Thyroid gland (tissue), 4 donors: Measurements from ENCODE around the gene GCH1. TPM values are rescaled to one million over a fixed set of nuclear protein-coding genes. Genes with fewer than 3 reads are reported as not detected.
"Not testable (repeated sequence)": the region's sequence is repeated elsewhere in the genome, so short reads cannot be mapped to it uniquely, and the experiment has no call there.

ENCODE experiments used
- DNase-seq, 2 donors: peaks; one replicate each; pipeline ENCODE4 v3.0.0-alpha.2; 2019
- H3K27ac ChIP-seq, 3 donors: fragments of 200-600 bp; sonication (generic); 1 replicate in 2 of 3; 2 replicates in 1 of 3; pipeline ENCODE4 v1.5.1; 2016 to 2019; ENCODE audit warnings: mild to moderate bottlenecking in 1 of 3, moderate library complexity in 1 of 3
- H3K27me3 ChIP-seq: fragments of 200-600 bp; sonication (generic); one replicate; pipeline ENCODE4 v1.5.1; 2019
- H3K36me3 ChIP-seq, 2 donors: fragments of 200-600 bp; sonication (generic); one replicate each; pipeline ENCODE4 v1.5.1; 2016 to 2019
- H3K4me1 ChIP-seq, 2 donors: fragments of 200-600 bp; sonication (generic); one replicate each; pipeline ENCODE4 v1.5.1; 2017 to 2019
- H3K4me3 ChIP-seq, 3 donors: fragments of 200-600 bp; sonication (generic); replicated peaks in 1 of 3; 1 replicate in 2 of 3; 2 replicates in 1 of 3; pipeline ENCODE4 v1.5.1; 2016; ENCODE audit warnings: mild to moderate bottlenecking in 1 of 3
- H3K9me3 ChIP-seq: fragments of 200-600 bp; sonication (generic); one replicate; pipeline ENCODE4 v1.5.1; 2017
- POLR2A ChIP-seq, 2 donors: fragments of 450-650 bp; IDR thresholded peaks; one replicate each; pipeline ENCODE4 v1.6.1; 2017; ENCODE audit warnings: antibody characterized with exemption in 2 of 2, mild to moderate bottlenecking in 2 of 2, moderate library complexity in 1 of 2
- WGBS, 2 donors: methylation state at CpG; one replicate each; pipeline ENCODE4 v1.1.5; 2017; 5-methylcytosine and 5-hydroxymethylcytosine counted together
- intact Hi-C: fragments of 100-400 bp; cut with DNase I; formaldehyde crosslinking; loops from one replicate; pipeline ENCODE4 v1.15.1; 2023
- total RNA-seq, 4 donors: library from RNA; depleted of rRNA; stranded (reverse); fragments of >200 nt; gene quantifications; one replicate each; pipeline ENCODE4 v1.2.3, GENCODE V29; 2016
- TF ChIP-seq, protein P1 (sequence below), 6 experiments: fragments of 200-600 bp in 3 of 6; fragments of 450-650 bp in 3 of 6; sonication (generic) in 3 of 6; IDR thresholded peaks; one replicate each; pipeline ENCODE4 v1.5.1; 2016 to 2019; ENCODE audit warnings: antibody characterized with exemption in 6 of 6, mild to moderate bottlenecking in 2 of 6, inconsistent platforms in 1 of 6, moderate library complexity in 1 of 6

GCH1 gene
- total RNA-seq, 4 donors from 2014 or later = 5.2 to 7.8 (median 7.4) TPM

DNA sequence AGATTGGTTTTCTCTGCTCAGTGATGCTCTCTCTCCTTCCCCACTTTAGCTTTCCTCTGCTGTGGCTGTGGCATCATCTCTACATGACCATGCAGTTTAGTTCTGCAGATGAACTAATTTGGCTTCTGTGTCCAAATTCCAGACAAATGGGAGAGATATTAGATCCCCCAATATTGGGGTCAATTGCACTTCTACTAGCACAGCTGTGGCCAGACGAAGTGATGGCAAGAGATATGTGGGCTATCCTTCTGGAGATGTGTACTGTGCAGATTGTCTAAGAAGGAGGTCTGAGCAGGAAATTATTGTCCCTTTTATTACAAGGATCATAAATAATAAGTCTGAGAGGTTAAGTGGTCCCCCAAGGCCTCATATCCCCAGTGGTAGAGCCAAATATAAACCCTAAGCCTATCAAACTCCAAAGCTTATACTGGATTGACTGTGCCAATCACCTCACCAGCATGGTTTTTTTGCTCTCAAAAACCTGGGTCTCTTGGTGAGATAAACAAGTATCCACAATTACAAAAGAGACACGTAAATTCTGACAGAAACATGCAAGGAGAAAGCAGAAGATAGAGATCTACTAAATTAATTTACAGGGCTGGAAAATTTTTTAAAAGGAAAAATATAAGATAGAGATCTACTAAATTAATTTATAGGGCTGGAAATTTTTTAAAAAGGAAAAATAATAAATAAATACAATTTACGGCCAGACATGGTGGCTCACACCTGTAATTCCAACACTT, 29.1 kb upstream of the GCH1 start:
- no peaks in the 10 kb centered on the region for H3K4me1 ChIP-seq
- H3K27ac ChIP-seq = no peak overlapping the region
- TF ChIP-seq, protein P1, sequence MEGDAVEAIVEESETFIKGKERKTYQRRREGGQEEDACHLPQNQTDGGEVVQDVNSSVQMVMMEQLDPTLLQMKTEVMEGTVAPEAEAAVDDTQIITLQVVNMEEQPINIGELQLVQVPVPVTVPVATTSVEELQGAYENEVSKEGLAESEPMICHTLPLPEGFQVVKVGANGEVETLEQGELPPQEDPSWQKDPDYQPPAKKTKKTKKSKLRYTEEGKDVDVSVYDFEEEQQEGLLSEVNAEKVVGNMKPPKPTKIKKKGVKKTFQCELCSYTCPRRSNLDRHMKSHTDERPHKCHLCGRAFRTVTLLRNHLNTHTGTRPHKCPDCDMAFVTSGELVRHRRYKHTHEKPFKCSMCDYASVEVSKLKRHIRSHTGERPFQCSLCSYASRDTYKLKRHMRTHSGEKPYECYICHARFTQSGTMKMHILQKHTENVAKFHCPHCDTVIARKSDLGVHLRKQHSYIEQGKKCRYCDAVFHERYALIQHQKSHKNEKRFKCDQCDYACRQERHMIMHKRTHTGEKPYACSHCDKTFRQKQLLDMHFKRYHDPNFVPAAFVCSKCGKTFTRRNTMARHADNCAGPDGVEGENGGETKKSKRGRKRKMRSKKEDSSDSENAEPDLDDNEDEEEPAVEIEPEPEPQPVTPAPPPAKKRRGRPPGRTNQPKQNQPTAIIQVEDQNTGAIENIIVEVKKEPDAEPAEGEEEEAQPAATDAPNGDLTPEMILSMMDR (IDR thresholded peaks at IDR 0.05) = no peak
- TF ChIP-seq POLR2A (IDR thresholded peaks at IDR 0.05) = no peak
- H3K4me3 ChIP-seq = no peak overlapping the region
- no peaks in the 10 kb centered on the region for H3K36me3 ChIP-seq
- 94 to 97% methylated on average over 3 of the region's 3 CpGs for WGBS, 2 donors
- no peaks in the 10 kb centered on the region for H3K9me3 ChIP-seq
- no peak for DNase-seq
- no peaks in the 10 kb centered on the region for H3K27me3 ChIP-seq
- intact Hi-C loops = no loop called here

DNA sequence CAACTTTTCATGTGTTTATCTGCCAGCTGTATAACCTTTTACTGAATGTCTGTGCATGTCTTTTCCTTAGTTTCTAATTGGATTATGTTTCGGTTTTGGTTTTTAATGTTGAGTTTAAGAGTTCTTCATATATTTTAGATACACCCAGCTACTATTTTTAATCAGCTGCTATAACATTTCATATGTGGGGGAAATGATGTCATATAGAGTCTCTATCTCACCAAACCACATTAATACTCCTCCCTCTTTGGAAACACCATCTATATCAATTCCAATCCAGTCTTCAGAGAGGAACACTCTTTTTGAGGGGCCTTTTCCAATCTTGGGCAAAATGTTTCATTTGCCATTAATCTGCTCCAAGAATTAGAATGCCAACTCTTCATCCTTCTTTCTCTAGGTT, 28.5 kb upstream of the GCH1 start:
- no peaks in the 10 kb centered on the region for H3K9me3 ChIP-seq
- intact Hi-C loops = no loop called here
- H3K27ac ChIP-seq = no peak overlapping the region
- 98% methylated on average over 1 of the region's 1 CpG for WGBS, 2 donors
- no peak for DNase-seq
- no peak overlapping the region for H3K4me3 ChIP-seq
- H3K27me3 ChIP-seq = no peaks in the 10 kb centered on the region
- H3K4me1 ChIP-seq = no peaks in the 10 kb centered on the region
- no peaks in the 10 kb centered on the region for H3K36me3 ChIP-seq
- TF ChIP-seq, protein P1 (IDR thresholded peaks at IDR 0.05) = no peak
- TF ChIP-seq POLR2A (IDR thresholded peaks at IDR 0.05) = no peak

DNA sequence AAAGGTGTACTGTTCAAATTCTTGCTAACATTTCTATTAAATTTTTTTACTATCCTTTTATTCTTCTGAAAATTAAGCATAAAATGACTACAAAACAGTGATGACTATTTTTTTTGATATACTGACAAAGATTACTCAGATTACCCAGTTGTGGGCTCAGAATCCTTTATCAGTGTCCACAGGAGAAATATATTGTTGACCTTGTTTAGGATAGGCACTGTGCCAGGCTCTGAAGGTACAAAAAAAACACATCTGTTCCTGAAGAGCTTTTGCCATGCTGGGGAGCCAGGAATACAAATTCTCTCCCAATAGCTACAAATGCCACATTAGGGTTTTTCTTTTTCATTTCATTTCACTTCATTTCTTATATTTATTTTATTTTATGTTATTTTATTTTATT, 26.9 kb upstream of the GCH1 start:
- no peaks in the 10 kb centered on the region for H3K36me3 ChIP-seq
- TF ChIP-seq, protein P1 (IDR thresholded peaks at IDR 0.05) = no peak
- no peak for TF ChIP-seq POLR2A (IDR thresholded peaks at IDR 0.05)
- intact Hi-C loops = no loop called here

DNA sequence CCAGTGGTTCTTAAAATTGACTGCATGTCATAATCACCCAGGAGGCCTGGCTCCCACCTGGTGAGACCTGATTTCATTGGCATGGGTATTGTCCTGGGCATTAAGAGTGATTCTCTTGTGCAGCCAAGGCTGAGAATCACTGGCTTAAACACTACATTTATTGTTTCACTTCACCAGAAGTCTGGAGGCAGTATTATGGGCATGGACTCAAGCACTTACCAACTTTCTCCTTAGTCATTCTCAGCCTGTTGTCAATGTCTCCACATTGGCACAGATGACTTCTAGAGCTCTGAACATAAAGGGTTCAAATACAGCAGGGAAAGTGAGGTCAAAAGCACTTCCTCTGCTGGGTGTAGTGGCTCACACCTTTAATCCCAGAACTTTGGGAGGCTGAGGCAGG, 25.6 kb upstream of the GCH1 start:
- no peak overlapping the region for H3K27ac ChIP-seq
- no peak overlapping the region for H3K4me3 ChIP-seq
- H3K27me3 ChIP-seq = no peaks in the 10 kb centered on the region
- no peaks in the 10 kb centered on the region for H3K36me3 ChIP-seq
- H3K9me3 ChIP-seq = no peaks in the 10 kb centered on the region
- peak in 1 of 2 donors; percentile 9 for DNase-seq
- H3K4me1 ChIP-seq = no peaks in the 10 kb centered on the region
- TF ChIP-seq, protein P1 (IDR thresholded peaks at IDR 0.05) = no peak
- TF ChIP-seq POLR2A (IDR thresholded peaks at IDR 0.05) = no peak
- intact Hi-C loops = no loop called here

More for the DNA sequence above, 26.9 kb upstream of the GCH1 start:
- Histone ChIP-seq H3K27me3 (no peaks in the 10 kb centered on the region), H3K9me3 (no peaks in the 10 kb centered on the region), H3K4me1 (no peaks in the 10 kb centered on the region), H3K4me3 (no peak overlapping the region), H3K27ac (peak overlapping the region in 1 of 3 donors; percentile 12)
- peak; percentile 56 for DNase-seq

DNA sequence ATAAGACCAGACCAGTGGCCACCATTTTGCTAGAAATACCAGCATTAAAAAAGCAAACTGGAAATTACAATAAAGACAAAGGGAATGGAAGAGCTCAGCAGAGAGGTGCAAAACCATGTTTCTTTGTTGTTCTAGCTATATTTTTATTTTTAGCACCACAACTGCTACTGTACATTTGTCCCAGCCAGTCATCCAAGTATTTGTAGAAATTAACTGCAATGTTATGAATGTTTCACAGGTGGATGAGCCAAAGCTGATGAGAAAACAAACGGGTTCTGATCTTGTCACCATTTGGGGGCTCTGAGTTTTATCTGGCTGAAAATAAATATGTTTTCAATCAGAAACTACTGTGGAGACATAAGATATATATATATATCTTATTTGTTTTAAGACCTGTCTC, 24.9 kb upstream of the GCH1 start:
- no peak overlapping the region for H3K4me3 ChIP-seq
- intact Hi-C loops = no loop called here
- H3K4me1 ChIP-seq = no peaks in the 10 kb centered on the region
- WGBS, 2 donors = 86 to 88% methylated on average over 1 of the region's 1 CpG
- no peaks in the 10 kb centered on the region for H3K36me3 ChIP-seq
- no peak for TF ChIP-seq POLR2A (IDR thresholded peaks at IDR 0.05)
- TF ChIP-seq, protein P1 (IDR thresholded peaks at IDR 0.05) = no peak
- no peak overlapping the region for H3K27ac ChIP-seq
- no peak for DNase-seq
- H3K9me3 ChIP-seq = no peaks in the 10 kb centered on the region
- no peaks in the 10 kb centered on the region for H3K27me3 ChIP-seq

DNA sequence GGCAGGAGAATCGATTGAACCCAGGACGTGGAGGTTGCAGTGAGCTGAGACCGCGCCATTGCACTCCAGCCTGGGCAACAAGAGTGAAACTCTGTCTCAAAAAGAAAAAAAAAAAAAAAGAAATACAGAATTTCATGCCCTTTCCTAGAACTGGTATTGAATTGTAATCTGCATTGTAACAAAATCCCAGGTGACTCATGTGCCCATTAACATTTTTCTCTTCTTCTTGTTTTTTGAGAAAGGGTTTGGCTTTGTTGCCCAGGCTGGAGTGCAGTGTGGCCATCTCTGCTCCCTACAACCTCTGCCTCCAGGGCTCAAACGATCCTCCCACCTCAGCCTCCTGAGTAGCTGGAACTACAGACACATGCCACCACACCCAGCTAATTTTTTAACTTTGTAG, 23.9 kb upstream of the GCH1 start:
- H3K27me3 ChIP-seq, H3K36me3 ChIP-seq, intact Hi-C loops, H3K9me3 ChIP-seq, DNase-seq, H3K4me1 ChIP-seq, H3K4me3 ChIP-seq, H3K27ac ChIP-seq: not testable (repeated sequence)
- WGBS, 2 donors = 95% methylated on average over 5 of the region's 5 CpGs
